ENCODE measurements around the gene SLC30A2. TPM values are rescaled to one million over a fixed set of nuclear protein-coding genes. Genes with fewer than 3 reads are reported as not detected.

Gene SLC30A2
- total and polyA plus RNA-seq, 4 donors, result 0.02 to 0.51 (median 0.24) TPM

DNA sequence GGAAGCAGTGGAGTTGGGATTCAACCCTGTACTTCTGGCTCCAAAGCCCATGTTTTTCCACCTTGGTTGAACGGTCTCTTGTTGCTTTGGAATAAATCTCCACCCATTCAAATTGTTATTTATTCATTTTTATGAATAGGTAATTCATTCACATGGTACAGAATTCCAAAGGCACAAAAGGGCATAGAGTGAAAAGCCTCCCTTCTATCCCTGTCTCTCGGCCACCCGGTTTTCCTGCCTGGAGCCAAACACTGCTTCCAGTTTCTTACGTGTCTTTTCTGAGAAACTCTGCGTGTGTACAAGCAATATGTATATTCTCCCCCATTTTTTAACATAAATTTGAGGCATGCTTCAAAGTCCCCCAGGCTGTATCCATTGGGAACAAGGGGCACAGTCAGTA is 20.4 kb downstream of the SLC30A2 start:
- TF ChIP-seq, protein P1, sequence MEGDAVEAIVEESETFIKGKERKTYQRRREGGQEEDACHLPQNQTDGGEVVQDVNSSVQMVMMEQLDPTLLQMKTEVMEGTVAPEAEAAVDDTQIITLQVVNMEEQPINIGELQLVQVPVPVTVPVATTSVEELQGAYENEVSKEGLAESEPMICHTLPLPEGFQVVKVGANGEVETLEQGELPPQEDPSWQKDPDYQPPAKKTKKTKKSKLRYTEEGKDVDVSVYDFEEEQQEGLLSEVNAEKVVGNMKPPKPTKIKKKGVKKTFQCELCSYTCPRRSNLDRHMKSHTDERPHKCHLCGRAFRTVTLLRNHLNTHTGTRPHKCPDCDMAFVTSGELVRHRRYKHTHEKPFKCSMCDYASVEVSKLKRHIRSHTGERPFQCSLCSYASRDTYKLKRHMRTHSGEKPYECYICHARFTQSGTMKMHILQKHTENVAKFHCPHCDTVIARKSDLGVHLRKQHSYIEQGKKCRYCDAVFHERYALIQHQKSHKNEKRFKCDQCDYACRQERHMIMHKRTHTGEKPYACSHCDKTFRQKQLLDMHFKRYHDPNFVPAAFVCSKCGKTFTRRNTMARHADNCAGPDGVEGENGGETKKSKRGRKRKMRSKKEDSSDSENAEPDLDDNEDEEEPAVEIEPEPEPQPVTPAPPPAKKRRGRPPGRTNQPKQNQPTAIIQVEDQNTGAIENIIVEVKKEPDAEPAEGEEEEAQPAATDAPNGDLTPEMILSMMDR (IDR thresholded peaks at IDR 0.05; ENCODE audit: control extremely low read depth, extremely low read depth), result no peak
- Histone ChIP-seq H3K27me3 (ENCODE audit: control insufficient read depth in 3 of 3, insufficient read depth in 3 of 3, low read length in 2 of 3) (no peaks in the 10 kb centered on the region), H3K36me3 (ENCODE audit: control insufficient read depth in 4 of 4, insufficient read depth in 4 of 4, low read length in 4 of 4) (no peaks in the 10 kb centered on the region), H3K4me3 (no peak overlapping the region), H3K27ac (ENCODE audit: low read depth in 1 of 2, low read length in 1 of 2) (no peak overlapping the region), H3K9ac (ENCODE audit: insufficient read depth in 1 of 2, low read length in 2 of 2) (no peak overlapping the region), H3K9me3 (ENCODE audit: control insufficient read depth in 4 of 4, insufficient read depth in 3 of 4, low read length in 3 of 4) (no peaks in the 10 kb centered on the region), H3K4me1 (ENCODE audit: control insufficient read depth in 5 of 5, insufficient read depth in 5 of 5, low read length in 5 of 5) (peaks cover 0 to 13% (median 0%) of the 10 kb centered on the region in 5 donors)
- 79 to 95% methylated on average over 5 of the region's 5 CpGs for WGBS, 2 donors
- ATAC-seq (ENCODE audit: insufficient read depth, low FRiP score) (no peak), DNase-seq (no peak)

DNA sequence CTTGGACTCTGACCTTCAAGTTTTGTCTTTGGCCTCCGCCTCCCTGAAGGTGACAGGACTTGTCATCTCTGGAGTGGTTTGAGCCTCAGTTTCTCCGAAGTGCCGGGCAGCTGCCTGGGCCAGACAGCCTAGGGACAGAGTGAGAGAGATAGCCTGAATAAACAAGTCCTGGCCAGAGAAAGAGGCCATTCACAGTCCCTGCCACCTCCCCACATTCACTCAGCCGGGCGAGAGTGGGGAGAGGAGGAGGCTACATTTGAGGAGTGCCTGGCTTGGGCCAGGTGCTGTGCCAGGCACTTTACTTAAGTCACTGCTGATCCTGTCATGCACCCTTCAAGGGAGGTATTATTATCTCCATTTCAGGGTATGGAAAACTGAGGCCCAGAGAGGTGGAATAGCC is 20.9 kb downstream of the SLC30A2 start:
- H3K9ac ChIP-seq (ENCODE audit: insufficient read depth in 1 of 2, low read length in 2 of 2), result no peak overlapping the region
- H3K4me1 ChIP-seq (ENCODE audit: control insufficient read depth in 5 of 5, insufficient read depth in 5 of 5, low read length in 5 of 5), result peaks cover 0 to 13% (median 0%) of the 10 kb centered on the region in 5 donors
- 77 to 84% methylated on average over 5 of the region's 5 CpGs for WGBS, 2 donors
- no peaks in the 10 kb centered on the region for H3K9me3 ChIP-seq (ENCODE audit: control insufficient read depth in 4 of 4, insufficient read depth in 3 of 4, low read length in 3 of 4)
- H3K27me3 ChIP-seq (ENCODE audit: control insufficient read depth in 3 of 3, insufficient read depth in 3 of 3, low read length in 2 of 3), result no peaks in the 10 kb centered on the region
- no peak overlapping the region for H3K27ac ChIP-seq (ENCODE audit: low read depth in 1 of 2, low read length in 1 of 2)
- TF ChIP-seq, protein P1 (IDR thresholded peaks at IDR 0.05; ENCODE audit: control extremely low read depth, extremely low read depth), result no peak
- no peak overlapping the region for H3K4me3 ChIP-seq
- no peak for ATAC-seq (ENCODE audit: insufficient read depth, low FRiP score)
- H3K36me3 ChIP-seq (ENCODE audit: control insufficient read depth in 4 of 4, insufficient read depth in 4 of 4, low read length in 4 of 4), result no peaks in the 10 kb centered on the region
- DNase-seq, result no peak

DNA sequence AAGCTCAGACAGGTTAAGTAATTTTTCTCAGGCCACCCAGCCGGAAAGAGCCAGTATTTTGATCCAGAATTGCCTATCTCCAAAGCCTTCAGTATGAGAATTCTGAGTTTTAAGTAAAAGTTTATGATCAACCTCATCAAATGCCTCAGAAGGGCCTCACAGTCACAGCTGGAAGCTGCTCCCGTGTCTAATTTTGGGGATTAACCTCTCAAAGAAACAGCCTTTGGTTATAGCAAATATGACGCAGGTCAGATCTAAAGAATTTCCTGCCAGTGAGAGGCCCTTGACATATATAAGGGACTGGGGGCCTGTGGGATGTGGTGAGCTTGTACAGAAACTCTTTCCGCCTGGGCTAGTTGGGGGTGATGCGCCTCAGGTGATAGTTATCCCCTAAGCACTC is 22.1 kb downstream of the SLC30A2 start:
- TF ChIP-seq, protein P1 (IDR thresholded peaks at IDR 0.05; ENCODE audit: control extremely low read depth, extremely low read depth), result no peak
- peak overlapping the region in 1 of 2 donors; percentile 45 for H3K27ac ChIP-seq (ENCODE audit: low read depth in 1 of 2, low read length in 1 of 2)
- no peaks in the 10 kb centered on the region for H3K9me3 ChIP-seq (ENCODE audit: control insufficient read depth in 4 of 4, insufficient read depth in 3 of 4, low read length in 3 of 4)
- H3K27me3 ChIP-seq (ENCODE audit: control insufficient read depth in 3 of 3, insufficient read depth in 3 of 3, low read length in 2 of 3), result no peaks in the 10 kb centered on the region
- no peak for DNase-seq
- ATAC-seq (ENCODE audit: insufficient read depth, low FRiP score), result no peak
- H3K36me3 ChIP-seq (ENCODE audit: control insufficient read depth in 4 of 4, insufficient read depth in 4 of 4, low read length in 4 of 4), result no peaks in the 10 kb centered on the region
- H3K4me3 ChIP-seq, result no peak overlapping the region
- H3K9ac ChIP-seq (ENCODE audit: insufficient read depth in 1 of 2, low read length in 2 of 2), result no peak overlapping the region
- peaks cover 0 to 13% (median 0%) of the 10 kb centered on the region in 5 donors for H3K4me1 ChIP-seq (ENCODE audit: control insufficient read depth in 5 of 5, insufficient read depth in 5 of 5, low read length in 5 of 5)
- 87 to 90% methylated on average over 5 of the region's 5 CpGs for WGBS, 2 donors

DNA sequence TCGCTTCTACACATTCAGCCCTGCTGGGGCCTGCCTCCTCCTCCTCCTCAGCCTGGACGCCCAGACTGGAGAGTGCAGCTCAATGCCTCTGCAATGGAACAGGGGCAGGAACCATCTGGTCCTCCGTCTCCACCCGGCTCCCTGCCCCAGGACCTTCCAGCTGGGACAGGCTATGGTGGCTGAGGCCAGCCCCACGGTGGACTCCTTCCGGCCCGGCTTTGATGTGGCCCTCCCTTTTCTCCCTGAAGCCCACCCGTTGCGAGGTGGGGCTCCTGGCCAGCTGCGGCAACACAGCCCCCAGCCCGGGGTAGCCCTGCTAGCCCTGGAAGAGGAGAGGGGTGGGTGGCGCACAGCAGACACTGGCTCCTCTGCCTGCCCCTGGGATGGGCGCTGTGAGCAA is 22.9 kb downstream of the SLC30A2 start:
- Histone ChIP-seq H3K36me3 (ENCODE audit: control insufficient read depth in 4 of 4, insufficient read depth in 4 of 4, low read length in 4 of 4) (no peaks in the 10 kb centered on the region), H3K27me3 (ENCODE audit: control insufficient read depth in 3 of 3, insufficient read depth in 3 of 3, low read length in 2 of 3) (no peaks in the 10 kb centered on the region), H3K9me3 (ENCODE audit: control insufficient read depth in 4 of 4, insufficient read depth in 3 of 4, low read length in 3 of 4) (no peaks in the 10 kb centered on the region), H3K4me1 (ENCODE audit: control insufficient read depth in 5 of 5, insufficient read depth in 5 of 5, low read length in 5 of 5) (peaks cover 0 to 13% (median 0%) of the 10 kb centered on the region in 5 donors), H3K27ac (ENCODE audit: low read depth in 1 of 2, low read length in 1 of 2) (peak overlapping the region in 1 of 2 donors; percentile 51), H3K9ac (ENCODE audit: insufficient read depth in 1 of 2, low read length in 2 of 2) (no peak overlapping the region), H3K4me3 (no peak overlapping the region)
- no peak for ATAC-seq (ENCODE audit: insufficient read depth, low FRiP score)
- DNase-seq, result no peak
- WGBS, 2 donors, result 87 to 93% methylated on average over 13 of the region's 13 CpGs
- TF ChIP-seq, protein P1 (IDR thresholded peaks at IDR 0.05; ENCODE audit: control extremely low read depth, extremely low read depth), result no peak

All from lung (tissue), 12 donors.